Astrocyte (in vitro differentiated cells and primary cell): Measurements from ENCODE around the gene KIF21B.

ENCODE experiments used
- CTCF ChIP-seq: IDR thresholded peaks from 2 replicates; pipeline ENCODE4 v1.5.1; 2011; ENCODE audit warnings: low read depth, mild to moderate bottlenecking, inconsistent platforms, low read length, moderate library complexity; ENCODE audit not compliant: insufficient read depth
- EZH2 ChIP-seq: IDR thresholded peaks from 2 replicates; pipeline ENCODE4 v1.6.1; 2012; ENCODE audit warnings: mild to moderate bottlenecking, low read length, inconsistent platforms; ENCODE audit not compliant: insufficient read depth

- TF ChIP-seq CTCF (no peak), EZH2 (no peak)
Observed at GRCh38 chr1:201039876-201040275, 16.4 kb upstream of the KIF21B start.
